H9 (cell line): Measurements from ENCODE around the gene FARS2. TPM values are rescaled to one million over a fixed set of nuclear protein-coding genes. Genes with fewer than 3 reads are reported as not detected.

Source experiments
- DNase-seq: peaks from one replicate; pipeline ENCODE4 v3.0.0-alpha.2; 2017
- H2AFZ ChIP-seq: one replicate; pipeline ENCODE4 v1.6.1; 2013; ENCODE audit warnings: mild to moderate bottlenecking, low read length, control low read depth, moderate library complexity
- H2AK5ac ChIP-seq: 2 replicates; pipeline ENCODE4 v1.6.1; 2013; ENCODE audit warnings: low read length, control low read depth, mixed read lengths; ENCODE audit not compliant: insufficient read length
- H2BK120ac ChIP-seq: one replicate; pipeline ENCODE4 v1.6.1; 2013; ENCODE audit warnings: low read depth, mild to moderate bottlenecking, low read length, control low read depth, inconsistent platforms; ENCODE audit not compliant: poor library complexity, severe bottlenecking
- H2BK12ac ChIP-seq: 2 replicates; pipeline ENCODE4 v1.6.1; 2013; ENCODE audit warnings: low read length, control low read depth, mixed read lengths, low read depth; ENCODE audit not compliant: insufficient read length
- H2BK15ac ChIP-seq: 2 replicates; pipeline ENCODE4 v1.6.1; 2013; ENCODE audit warnings: low read depth, low read length, control low read depth
- H2BK20ac ChIP-seq: one replicate; pipeline ENCODE4 v1.6.1; 2013; ENCODE audit warnings: low read depth, mild to moderate bottlenecking, low read length, control low read depth, inconsistent platforms; ENCODE audit not compliant: poor library complexity, severe bottlenecking
- H2BK5ac ChIP-seq: 2 replicates; pipeline ENCODE4 v1.6.1; 2013; ENCODE audit warnings: low read length, control low read depth, mixed read lengths; ENCODE audit not compliant: insufficient read length
- H3K14ac ChIP-seq: 2 replicates; pipeline ENCODE4 v1.6.1; 2013; ENCODE audit warnings: low read length, control low read depth; ENCODE audit not compliant: insufficient read depth
- H3K18ac ChIP-seq: 2 replicates; pipeline ENCODE4 v1.6.1; 2013; ENCODE audit warnings: low read depth, mild to moderate bottlenecking, mixed read lengths, low read length, control low read depth; ENCODE audit not compliant: insufficient read length
- H3K23ac ChIP-seq: 2 replicates; pipeline ENCODE4 v1.6.1; 2013; ENCODE audit warnings: low read length, control low read depth, mixed read lengths, low read depth; ENCODE audit not compliant: insufficient read length
- H3K23me2 ChIP-seq: 2 replicates; pipeline ENCODE4 v1.6.1; 2013; ENCODE audit warnings: low read depth, mild to moderate bottlenecking, mixed read lengths, low read length, control low read depth; ENCODE audit not compliant: insufficient read length, poor library complexity, severe bottlenecking
- H3K27ac ChIP-seq: 2 replicates; pipeline ENCODE4 v1.5.1; 2013; ENCODE audit warnings: low read length, control low read depth, mixed read lengths, low read depth; ENCODE audit not compliant: insufficient read length
- H3K27me3 ChIP-seq: 2 replicates; pipeline ENCODE4 v1.6.1; 2013; ENCODE audit warnings: low read length, control low read depth, inconsistent platforms; ENCODE audit not compliant: insufficient read depth
- H3K4ac ChIP-seq: 2 replicates; pipeline ENCODE4 v1.6.1; 2013; ENCODE audit warnings: low read depth, mild to moderate bottlenecking, control low read depth, inconsistent platforms, low read length, moderate library complexity
- H3K4me1 ChIP-seq: 2 replicates; pipeline ENCODE4 v1.6.1; 2013; ENCODE audit warnings: low read length, control low read depth, inconsistent platforms; ENCODE audit not compliant: insufficient read depth
- H3K4me2 ChIP-seq: 2 replicates; pipeline ENCODE4 v1.6.1; 2013; ENCODE audit warnings: low read length, control low read depth, mixed read lengths; ENCODE audit not compliant: insufficient read length, insufficient read depth
- H3K56ac ChIP-seq: 2 replicates; pipeline ENCODE4 v1.6.1; 2013; ENCODE audit warnings: low read depth, mild to moderate bottlenecking, mixed read lengths, low read length, control low read depth; ENCODE audit not compliant: insufficient read length
- H3K79me1 ChIP-seq: 2 replicates; pipeline ENCODE4 v1.6.1; 2013; ENCODE audit warnings: low read depth, mild to moderate bottlenecking, moderate library complexity, low read length, control low read depth, inconsistent platforms; ENCODE audit not compliant: insufficient read depth, poor library complexity, severe bottlenecking
- H3K79me2 ChIP-seq: 2 replicates; pipeline ENCODE4 v1.6.1; 2013; ENCODE audit warnings: low read length, control low read depth, inconsistent platforms; ENCODE audit not compliant: insufficient read depth
- H3K9ac ChIP-seq: 2 replicates; pipeline ENCODE4 v1.6.1; 2013; ENCODE audit warnings: low read length, control low read depth, mixed read lengths; ENCODE audit not compliant: insufficient read length; ENCODE audit errors: extremely low read depth
- H3K9me3 ChIP-seq: one replicate; pipeline ENCODE4 v1.6.1; 2013; ENCODE audit warnings: low read depth, low read length, inconsistent platforms; ENCODE audit not compliant: control insufficient read depth
- H3T11ph ChIP-seq: one replicate; pipeline ENCODE4 v1.6.1; 2013; ENCODE audit warnings: mild to moderate bottlenecking, low read length, control low read depth, inconsistent platforms
- H4K20me1 ChIP-seq: one replicate; pipeline ENCODE4 v1.6.1; 2013; ENCODE audit not compliant: control insufficient read depth, insufficient read length, insufficient read depth
- H4K5ac ChIP-seq: 2 replicates; pipeline ENCODE4 v1.6.1; 2013; ENCODE audit warnings: low read depth, mild to moderate bottlenecking, mixed read lengths, low read length, control low read depth; ENCODE audit not compliant: insufficient read length
- H4K8ac ChIP-seq: replicated peaks from 2 replicates; pipeline ENCODE4 v1.6.1; 2013; ENCODE audit warnings: low read length, control low read depth, mixed read lengths, low read depth; ENCODE audit not compliant: insufficient read length
- H4K91ac ChIP-seq: 2 replicates; pipeline ENCODE4 v1.6.1; 2013; ENCODE audit warnings: low read depth, mild to moderate bottlenecking, moderate library complexity, mixed read lengths, low read length, control low read depth; ENCODE audit not compliant: insufficient read length
- H3K27ac Mint-ChIP-seq, 3 experiments: 2 replicates in 2 of 3; 3 replicates in 1 of 3; pipeline ENCODE4 v1.8.0; 2020 to 2021; ENCODE audit warnings: mixed read lengths in 3 of 3, mild to moderate bottlenecking in 1 of 3, moderate library complexity in 1 of 3
- H3K27me3 Mint-ChIP-seq: 2 replicates; pipeline ENCODE4 v1.8.0; 2021; ENCODE audit warnings: low read depth, mild to moderate bottlenecking, moderate library complexity, mixed read lengths
- H3K36me3 Mint-ChIP-seq, 3 experiments: 2 replicates in 2 of 3; 3 replicates in 1 of 3; pipeline ENCODE4 v1.8.0; 2020 to 2021; ENCODE audit warnings: low read depth in 3 of 3, mixed read lengths in 3 of 3; ENCODE audit not compliant: insufficient read depth in 1 of 3
- H3K4me1 Mint-ChIP-seq, 2 experiments: 2 replicates each; pipeline ENCODE4 v1.8.0; 2020; ENCODE audit warnings: mixed read lengths in 2 of 2
- H3K4me3 Mint-ChIP-seq, 2 experiments: 2 replicates in 1 of 2; 3 replicates in 1 of 2; pipeline ENCODE4 v1.8.0; 2020 to 2021; ENCODE audit warnings: mild to moderate bottlenecking in 2 of 2, mixed read lengths in 2 of 2, moderate library complexity in 1 of 2
- H3K9me3 Mint-ChIP-seq, 2 experiments: 2 replicates in 1 of 2; 3 replicates in 1 of 2; pipeline ENCODE4 v1.8.0; 2020; ENCODE audit warnings: mild to moderate bottlenecking in 2 of 2, mixed read lengths in 2 of 2, moderate library complexity in 1 of 2
- WGBS: extraction: QIAGEN DNeasy Blood & Tissue Kit; methylation state at CpG from one replicate; pipeline ENCODE4 v1.1.7; 2013; ENCODE audit warnings: missing lambda C conversion rate, low lambda C conversion rate, mixed read lengths; ENCODE audit not compliant: insufficient read length; ENCODE audit errors: extremely low coverage; 5-methylcytosine and 5-hydroxymethylcytosine counted together
- total RNA-seq: library from RNA; stranded (reverse); gene quantifications from 2 replicates; pipeline ENCODE4 v1.2.1, GENCODE V29; 2021
- TF ChIP-seq, protein P1 (sequence below): fragments of 200-600 bp; sonication (generic); conservative IDR thresholded peaks from 3 replicates; pipeline ENCODE4 v1.8.0; 2021; ENCODE audit warnings: antibody characterized with exemption, mild to moderate bottlenecking

FARS2 gene
- total RNA-seq, 1 experiment from 2014 or later: 8.5 TPM

DNA sequence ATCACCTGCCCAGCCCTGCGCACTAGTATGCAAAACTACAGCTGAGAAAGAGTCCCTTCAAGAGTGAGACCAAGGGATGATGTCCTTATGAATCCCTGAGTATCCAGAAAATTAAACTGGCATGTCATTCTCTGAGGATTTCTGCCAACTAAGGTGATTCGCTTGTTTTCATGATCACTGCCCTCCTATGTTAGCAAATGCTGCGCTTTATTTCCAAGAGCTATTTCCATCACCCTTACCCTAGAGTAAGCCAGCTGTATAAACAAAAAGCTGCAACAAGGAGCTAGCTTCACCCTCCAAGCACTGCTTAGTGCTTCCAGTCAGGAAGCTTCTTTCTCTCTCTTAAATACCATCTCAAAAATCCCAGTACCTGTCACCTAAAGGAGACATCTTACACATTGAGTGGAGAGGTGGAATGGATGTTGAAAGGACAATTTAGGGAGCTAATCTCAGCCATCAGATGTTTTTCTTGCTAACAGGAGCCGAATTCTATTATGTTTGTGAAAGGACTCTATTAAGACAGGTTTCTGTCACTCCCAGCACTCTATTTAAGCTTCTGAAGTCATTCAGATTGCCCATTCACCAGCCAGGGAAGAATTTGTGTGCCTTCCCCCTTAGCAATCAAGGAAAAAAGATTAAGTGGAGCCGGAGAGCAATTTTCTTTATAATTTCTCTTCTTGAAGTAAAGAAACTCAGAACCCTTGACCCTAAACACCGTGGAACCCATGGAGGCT is 423.2 kb downstream of the FARS2 start:
- Histone ChIP-seq H3K9ac (no peak overlapping the region), H2BK15ac (no peak overlapping the region), H3K27me3 (no peaks in the 10 kb centered on the region), H3K23me2 (no peaks in the 10 kb centered on the region), H4K20me1 (no peaks in the 10 kb centered on the region), H3K56ac (no peak overlapping the region), H2AFZ (no peak overlapping the region), H3K4me1 (peaks cover 4% of the 10 kb centered on the region), H3K79me1 (no peaks in the 10 kb centered on the region), H3K4ac (no peak overlapping the region), H3K23ac (no peak overlapping the region), H3K27ac (no peak overlapping the region), H3K9me3 (no peaks in the 10 kb centered on the region), H4K91ac (no peak overlapping the region), H4K8ac (no peak overlapping the region), H3K14ac (no peak overlapping the region), H3K4me2 (no peak overlapping the region), H3T11ph (no peak overlapping the region), H2AK5ac (no peak overlapping the region), H2BK120ac (no peak overlapping the region), H3K18ac (no peak overlapping the region), H4K5ac (no peak overlapping the region), H2BK5ac (no peak overlapping the region), H3K79me2 (no peaks in the 10 kb centered on the region), H2BK12ac (no peak overlapping the region), H2BK20ac (no peak overlapping the region)
- no CpG with 5 or more reads among the region's 6 CpGs for WGBS
- DNase-seq: no peak
- 0 out of 7 replicates have a peak overlapping the region, but pooled peaks of 1 of the 3 experiments have one; percentile 24 for H3K27ac Mint-ChIP-seq
- no peak overlapping the region for H3K4me3 Mint-ChIP-seq
- peaks cover 6 to 10% of the 10 kb centered on the region in 2 experiments for H3K4me1 Mint-ChIP-seq
- no peaks in the 10 kb centered on the region; the same call in 1 of the 2 replicates for H3K27me3 Mint-ChIP-seq
- H3K36me3 Mint-ChIP-seq: peaks cover 0 to 3% (median 2%) of the 10 kb centered on the region in 3 experiments; a peak in 4 of 7 replicates
- peaks cover 3 to 7% of the 10 kb centered on the region in 2 experiments; a peak in 3 of 5 replicates for H3K9me3 Mint-ChIP-seq
- TF ChIP-seq, protein P1, sequence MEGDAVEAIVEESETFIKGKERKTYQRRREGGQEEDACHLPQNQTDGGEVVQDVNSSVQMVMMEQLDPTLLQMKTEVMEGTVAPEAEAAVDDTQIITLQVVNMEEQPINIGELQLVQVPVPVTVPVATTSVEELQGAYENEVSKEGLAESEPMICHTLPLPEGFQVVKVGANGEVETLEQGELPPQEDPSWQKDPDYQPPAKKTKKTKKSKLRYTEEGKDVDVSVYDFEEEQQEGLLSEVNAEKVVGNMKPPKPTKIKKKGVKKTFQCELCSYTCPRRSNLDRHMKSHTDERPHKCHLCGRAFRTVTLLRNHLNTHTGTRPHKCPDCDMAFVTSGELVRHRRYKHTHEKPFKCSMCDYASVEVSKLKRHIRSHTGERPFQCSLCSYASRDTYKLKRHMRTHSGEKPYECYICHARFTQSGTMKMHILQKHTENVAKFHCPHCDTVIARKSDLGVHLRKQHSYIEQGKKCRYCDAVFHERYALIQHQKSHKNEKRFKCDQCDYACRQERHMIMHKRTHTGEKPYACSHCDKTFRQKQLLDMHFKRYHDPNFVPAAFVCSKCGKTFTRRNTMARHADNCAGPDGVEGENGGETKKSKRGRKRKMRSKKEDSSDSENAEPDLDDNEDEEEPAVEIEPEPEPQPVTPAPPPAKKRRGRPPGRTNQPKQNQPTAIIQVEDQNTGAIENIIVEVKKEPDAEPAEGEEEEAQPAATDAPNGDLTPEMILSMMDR: no peak
